ENCODE data around the gene KRT82. TPM values are rescaled to one million over a fixed set of nuclear protein-coding genes. Genes with fewer than 3 reads are reported as not detected.

The KRT82 gene
- total RNA-seq, 1 donor from 2014 or later: not detected

DNA sequence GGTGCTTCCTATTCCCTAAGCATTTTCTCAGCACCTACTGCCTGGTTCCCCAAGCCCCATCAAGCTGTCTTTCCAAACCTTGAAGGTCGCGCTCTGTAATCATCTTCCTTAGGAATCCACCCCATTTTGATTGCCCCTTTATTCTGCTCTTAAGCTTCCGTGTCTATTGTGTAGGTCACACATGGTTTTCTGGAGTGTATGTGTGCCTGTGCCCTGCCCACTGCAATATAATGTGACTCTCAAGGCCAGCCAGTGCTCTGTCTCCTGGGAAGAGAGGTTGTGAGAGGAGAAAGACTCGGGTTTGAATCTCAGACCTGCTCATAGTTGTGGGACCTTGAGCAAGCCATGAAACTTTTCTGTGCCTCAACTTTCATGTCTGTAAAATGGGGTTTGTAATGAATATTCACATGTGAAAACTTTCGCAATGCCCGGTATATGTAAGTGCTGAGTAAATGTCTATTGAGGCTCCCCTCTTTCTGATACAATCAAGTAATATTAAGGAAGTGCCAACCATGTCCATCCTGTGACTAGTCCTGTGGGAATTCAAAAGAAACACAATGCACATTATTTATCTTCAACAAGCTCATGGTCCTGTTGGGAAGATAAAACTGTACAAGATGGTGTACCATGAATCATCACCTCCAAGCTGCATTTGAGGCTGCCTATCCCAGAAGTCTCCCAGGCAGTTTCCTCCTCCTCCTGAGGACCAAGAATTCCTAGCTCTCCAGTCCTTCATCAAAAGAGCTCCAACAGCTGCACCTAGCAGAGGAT is 28.8 kb upstream of the KRT82 start:
- peaks cover 18% of the 10 kb centered on the region for H3K27me3 Mint-ChIP-seq (ENCODE audit: low read depth)
- no peaks in the 10 kb centered on the region for H3K36me3 Mint-ChIP-seq (ENCODE audit: low read depth)
- no peak overlapping the region for H3K27ac Mint-ChIP-seq (ENCODE audit: unreplicated experiment)
- DNase-seq (ENCODE audit: low read depth, low spot score): no peak
- peaks cover 10% of the 10 kb centered on the region for H3K4me1 Mint-ChIP-seq
- TF ChIP-seq CTCF (conservative IDR thresholded peaks at IDR 0.05): no peak
- peaks cover 3% of the 10 kb centered on the region for H3K9me3 Mint-ChIP-seq
- H3K4me3 Mint-ChIP-seq: no peak overlapping the region

GRCh38 chr12:52434081-52434733 is 28.1 kb upstream of the KRT82 start, which contains the start of gene KRT75:
Gene KRT75, minus strand, starts transcription at chr12:52434371. Its CDS starts 67 bp downstream, at chr12:52434304.
- no peak within 1 kb of the TSS for H3K4me3 Mint-ChIP-seq
- H3K4me1 Mint-ChIP-seq: peaks cover 10% of the 10 kb centered on the region
- no peak for DNase-seq (ENCODE audit: low read depth, low spot score)
- peaks cover 3% of the 10 kb centered on the region for H3K9me3 Mint-ChIP-seq
- peaks cover 23% of the 10 kb centered on the region for H3K27me3 Mint-ChIP-seq (ENCODE audit: low read depth)
- no peak for TF ChIP-seq CTCF (conservative IDR thresholded peaks at IDR 0.05)
- H3K36me3 Mint-ChIP-seq (ENCODE audit: low read depth): no peaks in the 10 kb centered on the region
- H3K27ac Mint-ChIP-seq (ENCODE audit: unreplicated experiment): no peak within 1 kb of the TSS

- no peaks in the 10 kb centered on the region for H3K36me3 Mint-ChIP-seq (ENCODE audit: low read depth)
- H3K27me3 Mint-ChIP-seq (ENCODE audit: low read depth): peaks cover 29% of the 10 kb centered on the region
- DNase-seq (ENCODE audit: low read depth, low spot score): no peak
Measured at GRCh38 chr12:52433501-52434080, 27.5 kb upstream of the KRT82 start.

GRCh38 chr12:52432559-52433207 is 26.5 kb upstream of the KRT82 start:
- Mint-ChIP-seq H3K4me1 (peaks cover 10% of the 10 kb centered on the region), H3K27me3 (ENCODE audit: low read depth) (peaks cover 30% of the 10 kb centered on the region), H3K9me3 (peaks cover 3% of the 10 kb centered on the region), H3K4me3 (no peak overlapping the region), H3K36me3 (ENCODE audit: low read depth) (no peaks in the 10 kb centered on the region), H3K27ac (ENCODE audit: unreplicated experiment) (no peak overlapping the region)
- TF ChIP-seq CTCF (conservative IDR thresholded peaks at IDR 0.05): no peak
- no peak for DNase-seq (ENCODE audit: low read depth, low spot score)

More at GRCh38 chr12:52433501-52434080, 27.5 kb upstream of the KRT82 start:
- peaks cover 3% of the 10 kb centered on the region for H3K9me3 Mint-ChIP-seq
- peaks cover 10% of the 10 kb centered on the region for H3K4me1 Mint-ChIP-seq
- H3K27ac Mint-ChIP-seq (ENCODE audit: unreplicated experiment): no peak overlapping the region
- H3K4me3 Mint-ChIP-seq: no peak overlapping the region
- TF ChIP-seq CTCF (conservative IDR thresholded peaks at IDR 0.05): no peak

DNA sequence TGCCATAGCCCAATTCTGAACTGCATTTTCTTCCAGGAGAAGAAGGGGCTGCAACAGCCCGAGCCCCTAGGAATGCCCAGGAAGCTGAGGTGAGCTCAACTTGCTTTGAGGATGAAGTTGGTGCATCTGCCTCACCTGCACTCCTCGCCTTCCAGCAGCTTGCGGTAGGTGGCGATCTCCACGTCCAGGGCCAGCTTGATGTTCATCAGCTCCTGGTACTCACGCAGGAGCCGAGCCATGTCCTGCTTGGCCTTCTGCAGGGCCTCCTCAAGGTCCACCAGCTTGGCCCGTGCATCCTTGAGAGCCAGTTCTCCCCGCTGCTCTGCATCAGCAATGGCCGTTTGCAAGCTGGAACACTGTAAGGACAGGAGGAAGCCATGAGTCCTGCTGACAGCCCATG is 22.0 kb upstream of the KRT82 start:
- H3K4me3 Mint-ChIP-seq: no peak overlapping the region
- no peak for DNase-seq (ENCODE audit: low read depth, low spot score)
- TF ChIP-seq CTCF (conservative IDR thresholded peaks at IDR 0.05): no peak
- H3K36me3 Mint-ChIP-seq (ENCODE audit: low read depth): no peaks in the 10 kb centered on the region
- peaks cover 39% of the 10 kb centered on the region for H3K27me3 Mint-ChIP-seq (ENCODE audit: low read depth)
- no peak overlapping the region for H3K27ac Mint-ChIP-seq (ENCODE audit: unreplicated experiment)
- no peaks in the 10 kb centered on the region for H3K4me1 Mint-ChIP-seq
- H3K9me3 Mint-ChIP-seq: no peaks in the 10 kb centered on the region
